Caki2 (cell line): Measurements from ENCODE around the gene IQGAP2. TPM values are rescaled to one million over a fixed set of nuclear protein-coding genes. Genes with fewer than 3 reads are reported as not detected.
"Not testable (repeated sequence)": the region's sequence is repeated elsewhere in the genome, so short reads cannot be mapped to it uniquely, and the experiment has no call there.

Experiments
- DNase-seq: peaks from one replicate; pipeline ENCODE4 v3.0.0-alpha.2; 2015; ENCODE audit warnings: low read depth
- in situ Hi-C: cut with HindIII; loops from 2 replicates; pipeline ENCODE4 v1.10.0; 2016; ENCODE audit warnings: low sequenced_read_pairs, low pct_unique_long_range_greater_than_20kb, mixed read lengths
- total RNA-seq: library from RNA; depleted of rRNA; stranded (reverse); fragments of >200 nt; shearing (Covaris generic); gene quantifications from 2 replicates; pipeline ENCODE4 v1.2.3, GENCODE V29; 2014; ENCODE audit warnings: low replicate concordance

Gene IQGAP2
- total RNA-seq, 1 experiment from 2014 or later = 0.20 TPM

GRCh38 chr5:76677849-76678472, 274.9 kb downstream of the IQGAP2 start:
- DNase-seq = no peak
- in situ Hi-C loops = no loop called here

DNA sequence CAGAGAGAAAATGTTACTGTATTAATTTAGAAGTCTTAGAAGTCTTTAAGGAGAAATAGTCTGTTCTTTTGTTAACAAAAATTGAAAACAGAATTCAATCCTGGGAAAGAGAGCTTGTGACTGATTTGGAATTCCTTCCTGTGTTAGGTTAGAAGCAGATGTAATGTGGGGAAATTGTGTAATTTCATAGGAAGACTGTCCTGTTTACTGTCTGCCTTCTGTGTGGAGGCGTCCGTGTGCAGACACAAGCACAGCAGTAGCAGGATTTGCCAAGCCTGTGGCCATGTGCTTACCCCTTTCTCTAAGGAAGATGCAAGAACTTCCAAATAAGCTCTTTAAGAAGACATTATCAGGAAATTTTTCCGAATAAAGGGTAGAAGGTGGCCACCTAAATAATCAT, 276.1 kb downstream of the IQGAP2 start:
- in situ Hi-C loops = no loop called here
- DNase-seq = no peak

DNA sequence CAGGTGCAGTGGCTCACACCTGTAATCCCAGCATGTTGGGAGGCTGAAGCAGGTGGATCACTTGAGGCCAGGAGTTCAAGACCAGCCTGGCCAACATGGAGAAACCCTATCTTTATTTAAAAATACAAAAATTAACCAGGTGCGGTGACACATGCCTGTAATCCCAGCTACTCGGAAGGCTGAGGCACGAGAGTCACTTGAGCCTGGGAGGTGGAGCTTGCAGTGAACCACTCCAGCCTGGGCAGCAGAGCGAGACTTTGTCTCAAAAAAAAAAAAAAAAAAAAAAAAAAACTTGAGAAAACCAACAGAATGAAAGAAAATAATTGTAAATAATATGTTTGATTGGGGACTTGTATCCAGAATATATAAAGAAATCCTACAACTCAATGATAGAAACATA, 277.7 kb downstream of the IQGAP2 start:
- DNase-seq, in situ Hi-C loops: not testable (repeated sequence)

GRCh38 chr5:76681287-76681686, 278.2 kb downstream of the IQGAP2 start:
- no peak for DNase-seq
- in situ Hi-C loops = no loop called here

- in situ Hi-C loops = no loop called here
Measured at GRCh38 chr5:76682387-76682786, 279.3 kb downstream of the IQGAP2 start.

DNA sequence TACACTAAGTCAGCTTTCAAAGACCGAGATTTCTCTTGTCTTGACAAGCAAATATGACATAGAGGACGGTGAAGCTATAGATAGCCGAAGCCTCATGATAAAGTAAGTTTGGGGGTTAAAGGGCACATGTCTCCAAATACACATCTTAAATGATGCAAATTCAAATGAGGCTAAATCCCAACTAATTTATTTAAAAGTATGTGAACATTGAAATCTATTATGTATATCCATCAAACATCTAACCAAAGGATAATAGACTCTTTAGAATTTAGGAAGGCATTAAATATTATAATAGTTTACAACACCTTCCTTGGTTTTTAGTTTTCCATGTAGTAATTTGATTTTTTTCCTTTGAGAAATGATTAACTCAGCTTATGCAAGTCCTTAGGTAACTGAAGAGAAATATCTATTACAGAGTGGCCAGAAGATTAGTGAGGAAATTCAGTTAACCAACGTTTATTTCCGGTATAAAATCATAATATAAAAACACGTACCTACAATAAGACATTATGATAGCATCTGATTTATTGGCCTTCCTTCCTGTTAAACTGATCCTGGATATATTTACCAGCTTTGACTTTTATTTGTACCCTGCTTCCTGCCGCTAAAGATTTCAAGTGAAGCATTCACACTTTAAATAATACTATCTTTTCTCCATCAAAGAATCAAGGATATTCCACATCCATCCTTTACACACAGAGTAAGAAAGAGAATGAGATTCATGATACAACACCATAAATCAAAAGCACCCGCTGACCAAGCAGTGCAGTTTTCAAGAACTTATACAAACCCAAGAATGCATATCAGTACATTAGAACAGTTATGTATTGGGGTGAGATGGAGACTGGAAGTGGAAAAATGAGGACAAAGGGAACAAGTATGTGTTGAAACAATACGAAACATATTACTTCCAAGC, 281.0 kb downstream of the IQGAP2 start:
- no peak for DNase-seq
- in situ Hi-C loops = no loop called here

More at GRCh38 chr5:76682387-76682786, 279.3 kb downstream of the IQGAP2 start:
- no peak for DNase-seq

DNA sequence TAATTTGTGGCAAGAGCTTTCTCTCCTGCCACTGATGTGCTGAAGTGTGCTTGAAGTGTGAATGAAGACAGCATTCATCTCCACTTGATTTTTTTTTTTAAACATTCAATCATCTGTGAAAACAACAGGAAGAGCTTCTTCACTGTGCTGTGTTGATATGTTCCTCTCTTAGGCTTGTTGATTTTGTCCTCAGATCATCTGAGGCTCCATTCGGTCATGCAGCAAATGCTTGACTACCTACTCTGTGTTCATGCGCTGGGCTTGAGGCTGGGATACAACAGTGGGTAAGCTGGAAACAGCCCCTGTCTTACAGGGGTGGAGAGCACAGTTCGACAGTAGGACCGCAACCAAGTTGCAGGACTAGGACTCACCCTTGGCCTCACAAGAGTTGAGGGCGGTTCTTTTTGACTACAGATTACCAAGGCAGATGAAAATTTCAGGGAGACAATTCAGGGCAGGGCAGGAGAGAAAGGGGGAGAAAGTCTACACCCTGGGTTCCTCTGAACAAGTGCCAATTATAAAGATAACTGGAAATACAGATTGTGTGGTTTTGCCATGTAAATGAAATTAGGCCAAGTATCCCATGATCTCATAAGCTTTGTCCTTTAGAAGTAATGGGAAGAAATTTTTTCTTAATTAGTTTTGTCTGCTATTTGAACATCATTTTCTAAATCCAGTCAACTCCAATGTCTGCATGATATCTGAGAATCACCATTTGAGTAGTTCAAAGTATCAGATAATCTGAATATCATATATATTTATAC, 281.9 kb downstream of the IQGAP2 start:
- in situ Hi-C loops = no loop called here
- DNase-seq = no peak

DNA sequence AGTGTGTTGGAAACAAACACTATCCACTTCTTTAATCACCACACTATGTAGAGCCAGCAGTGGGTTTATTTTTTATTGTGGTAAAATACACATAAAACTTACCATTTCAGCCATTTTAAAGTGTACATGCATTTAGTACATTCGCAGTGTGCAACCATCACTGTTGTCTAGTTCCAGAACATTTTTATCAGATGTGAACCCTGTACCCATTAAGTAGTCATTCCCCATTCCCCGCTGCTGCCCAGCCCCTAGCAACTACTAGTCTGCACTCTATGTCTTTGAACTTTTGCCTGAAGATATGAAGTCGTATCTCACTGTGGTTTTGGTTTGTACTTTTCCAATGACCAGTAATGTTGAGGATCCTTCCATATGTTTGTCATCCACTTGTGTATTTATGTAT, 282.6 kb downstream of the IQGAP2 start:
- in situ Hi-C loops = no loop called here
- DNase-seq = no peak

DNA sequence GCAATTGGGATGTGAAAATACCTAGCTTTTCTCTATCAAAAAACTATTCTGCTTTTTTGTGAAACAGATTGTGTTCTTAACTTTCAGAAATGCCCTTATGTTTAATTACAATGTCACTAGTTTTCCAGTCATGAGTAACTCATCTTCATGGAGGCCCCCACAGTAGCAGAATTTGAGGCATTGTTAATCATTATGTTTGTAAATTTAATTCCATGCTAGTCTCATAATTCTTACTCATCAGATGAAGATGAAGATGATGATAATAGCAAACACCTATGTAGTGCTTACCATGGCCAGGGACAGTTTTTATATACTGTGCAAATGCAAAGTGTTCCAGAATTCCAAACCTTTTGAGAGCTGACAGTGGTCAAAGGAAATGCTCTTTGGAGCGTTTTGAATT, 285.1 kb downstream of the IQGAP2 start:
- in situ Hi-C loops = no loop called here
- no peak for DNase-seq

GRCh38 chr5:76688836-76689235, 285.8 kb downstream of the IQGAP2 start:
- peak; percentile 57 for DNase-seq
- in situ Hi-C loops = no loop called here

DNA sequence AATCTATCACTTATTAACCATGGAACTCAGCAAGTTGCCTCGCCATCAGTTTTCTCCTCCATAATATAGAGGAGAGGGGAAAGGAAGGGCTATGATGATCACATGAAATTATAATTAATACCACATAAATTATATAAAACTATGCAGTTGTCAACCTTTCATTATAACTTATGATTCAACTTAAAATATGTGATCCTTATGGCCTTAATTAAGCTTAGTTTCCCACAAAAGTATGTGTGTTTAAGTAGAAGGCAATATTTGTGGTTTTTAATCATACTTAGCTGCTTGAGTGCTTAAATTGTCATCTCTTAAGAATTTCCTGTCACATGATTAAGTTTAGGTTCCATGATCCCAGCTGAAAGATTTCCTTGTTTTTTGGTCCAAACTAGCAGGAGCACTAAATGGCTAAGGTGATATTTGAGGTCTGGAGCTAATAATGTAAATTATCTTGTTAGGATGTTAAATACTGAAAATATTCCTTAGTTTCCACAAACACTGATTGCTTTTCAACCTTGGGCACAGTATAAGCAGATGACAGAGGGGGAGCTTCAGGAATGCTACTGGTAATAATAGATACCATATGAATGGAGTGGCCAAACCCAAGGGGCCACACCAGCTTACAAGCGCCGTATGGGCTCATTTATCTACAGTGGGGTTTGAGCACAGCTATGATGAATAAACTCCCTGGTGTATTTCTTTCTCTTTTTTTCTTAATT, 286.4 kb downstream of the IQGAP2 start:
- peak; percentile 63 for DNase-seq
- in situ Hi-C loops = no loop called here

DNA sequence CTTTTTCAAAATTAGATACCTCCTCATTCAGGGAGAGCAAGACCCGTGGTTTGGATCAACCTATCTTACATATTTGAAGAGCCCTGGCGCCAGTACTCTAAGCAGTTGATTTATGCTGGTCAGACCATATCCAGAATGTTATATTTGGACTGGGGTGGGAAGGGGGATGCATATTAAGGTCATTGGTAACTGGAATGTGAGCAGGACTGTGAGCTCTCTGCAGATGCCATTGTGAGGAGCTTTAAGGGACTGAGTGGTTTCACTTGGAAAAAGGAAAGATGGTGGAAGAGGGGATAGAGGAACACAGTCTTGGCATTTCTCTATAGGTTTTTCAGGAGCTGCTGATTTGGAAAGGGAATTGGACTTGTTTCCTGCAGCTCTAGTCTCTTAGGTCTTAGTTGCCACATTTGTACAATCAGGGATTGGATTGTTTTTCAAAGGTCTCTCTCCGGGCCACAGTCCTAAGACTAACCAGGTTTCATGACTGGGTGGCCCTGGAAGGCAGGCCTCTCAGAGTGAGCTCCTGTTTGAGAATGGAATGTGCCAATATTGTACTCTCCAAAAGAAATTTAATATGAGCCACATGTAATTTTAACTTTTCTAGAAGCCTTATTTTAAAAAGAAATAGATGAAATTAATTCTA, 287.1 kb downstream of the IQGAP2 start:
- DNase-seq = peak; percentile 3
- in situ Hi-C loops = no loop called here

GRCh38 chr5:76690704-76691466, 287.8 kb downstream of the IQGAP2 start:
- in situ Hi-C loops = no loop called here
- no peak for DNase-seq

GRCh38 chr5:76691467-76692273, 288.6 kb downstream of the IQGAP2 start:
- in situ Hi-C loops = no loop called here
- no peak for DNase-seq

DNA sequence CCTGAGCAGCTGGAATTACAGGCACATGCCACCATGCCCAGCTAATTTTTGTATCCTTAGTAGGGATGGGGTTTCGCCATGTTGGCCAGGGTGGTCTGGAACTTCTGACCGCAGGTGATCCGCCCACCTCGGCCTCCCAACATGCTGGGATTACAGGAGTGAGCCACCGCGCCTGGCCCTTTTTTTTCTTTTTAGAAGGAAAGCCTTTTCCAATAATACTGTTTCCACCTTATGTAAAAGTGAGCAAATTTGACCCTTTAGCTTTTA, 289.1 kb downstream of the IQGAP2 start:
- in situ Hi-C loops = no loop called here
- no peak for DNase-seq

- DNase-seq = no peak
- in situ Hi-C loops = no loop called here
Measured at GRCh38 chr5:76692651-76693050, 289.6 kb downstream of the IQGAP2 start.

GRCh38 chr5:76693141-76693540, 290.1 kb downstream of the IQGAP2 start:
- no peak for DNase-seq
- in situ Hi-C loops = no loop called here
